SK-N-MC (cell line): ENCODE data around the gene FAM50A.

Experiments
- EZH2 ChIP-seq: fragments of 200-600 bp; sonication (generic); IDR thresholded peaks from one replicate; pipeline ENCODE4 v1.6.1; 2017; ENCODE audit warnings: antibody characterized with exemption
- POLR2AphosphoS5 ChIP-seq: IDR thresholded peaks from 2 replicates; pipeline ENCODE4 v1.6.1; 2012; ENCODE audit warnings: mild to moderate bottlenecking, low read depth, low read length, borderline replicate concordance

DNA sequence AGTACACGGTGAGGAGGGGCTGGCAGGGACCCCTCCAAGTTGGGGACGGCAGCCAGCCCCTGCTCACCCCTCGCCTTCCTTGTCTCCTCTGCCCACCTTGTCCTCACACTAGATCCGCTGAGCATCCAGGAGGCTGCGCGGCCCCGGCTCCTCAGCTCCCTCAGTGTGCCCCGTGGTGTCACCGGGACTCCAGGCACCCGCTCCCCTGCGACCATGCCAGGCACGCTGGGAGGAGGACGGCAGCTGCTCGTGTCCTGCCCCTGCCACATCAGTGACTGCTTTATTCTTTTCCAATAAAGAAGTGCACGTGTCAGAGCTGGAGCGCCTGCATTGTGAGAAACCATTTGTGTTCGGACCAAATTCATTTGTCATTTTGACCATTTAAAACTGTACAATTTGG is 6.4 kb downstream of the FAM50A start:
- no peak for TF ChIP-seq POLR2AphosphoS5
- no peak for TF ChIP-seq EZH2
